ENCODE measurements around the gene ALDH3B2.
"Not testable (repeated sequence)": the region's sequence is repeated elsewhere in the genome, so short reads cannot be mapped to it uniquely, and the experiment has no call there.

The ALDH3B2 gene

GRCh38 chr11:67674442-67674871 is at the start of gene ALDH3B2:
Gene ALDH3B2, minus strand, starts transcription at chr11:67674623. Its CDS starts 7,688 bp downstream, at chr11:67666935.
- H3K4me3 ChIP-seq (ENCODE audit: low read depth in 1 of 2, low read length in 2 of 2): no peak within 1 kb of the TSS
- peaks cover 0 to 9% of the 10 kb centered on the region in 2 donors for H3K27me3 ChIP-seq (ENCODE audit: control insufficient read depth in 1 of 2, insufficient read depth in 2 of 2, low read length in 2 of 2)
- H3K9ac ChIP-seq (ENCODE audit: low read length): no peak within 1 kb of the TSS
- no peaks in the 10 kb centered on the region for H3K36me3 ChIP-seq (ENCODE audit: insufficient read depth, low read length)
- no peak within 1 kb of the TSS for H3K27ac ChIP-seq (ENCODE audit: low read depth, low read length)
- H3K4me1 ChIP-seq (ENCODE audit: insufficient read depth, low read length): no peaks in the 10 kb centered on the region
- no peaks in the 10 kb centered on the region for H3K9me3 ChIP-seq (ENCODE audit: low read length)

GRCh38 chr11:67723036-67723435 is 48.6 kb upstream of the ALDH3B2 start:
- not testable (repeated sequence) for H3K9me3 ChIP-seq (ENCODE audit: low read length); H3K36me3 ChIP-seq (ENCODE audit: insufficient read depth, low read length); H3K4me1 ChIP-seq (ENCODE audit: insufficient read depth, low read length); H3K9ac ChIP-seq (ENCODE audit: low read length); H3K4me3 ChIP-seq (ENCODE audit: low read depth in 1 of 2, low read length in 2 of 2); H3K27me3 ChIP-seq (ENCODE audit: control insufficient read depth in 1 of 2, insufficient read depth in 2 of 2, low read length in 2 of 2); H3K27ac ChIP-seq (ENCODE audit: low read depth, low read length)

DNA sequence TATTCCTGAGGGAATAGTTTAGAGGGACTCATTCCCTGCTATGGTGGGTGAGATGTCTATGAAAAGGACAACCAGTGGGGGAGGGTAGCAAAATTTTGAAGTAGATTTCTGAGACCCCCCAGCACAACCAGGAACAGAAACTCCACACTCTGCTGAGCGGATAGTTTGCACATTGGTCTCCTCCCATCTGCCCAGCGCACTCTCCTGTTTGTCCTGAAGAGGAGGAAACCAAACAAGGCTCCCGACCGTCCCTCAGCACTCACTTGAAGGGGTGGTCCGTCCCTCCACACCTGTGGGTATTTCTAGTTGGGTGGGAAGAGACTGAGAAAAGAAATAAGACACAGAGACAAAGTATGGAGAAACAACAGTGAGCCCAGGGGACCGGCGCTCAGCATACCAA is 41.8 kb upstream of the ALDH3B2 start:
- not testable (repeated sequence) for H3K4me3 ChIP-seq (ENCODE audit: low read depth in 1 of 2, low read length in 2 of 2); H3K27me3 ChIP-seq (ENCODE audit: control insufficient read depth in 1 of 2, insufficient read depth in 2 of 2, low read length in 2 of 2); H3K36me3 ChIP-seq (ENCODE audit: insufficient read depth, low read length); H3K9ac ChIP-seq (ENCODE audit: low read length); H3K9me3 ChIP-seq (ENCODE audit: low read length); H3K27ac ChIP-seq (ENCODE audit: low read depth, low read length); H3K4me1 ChIP-seq (ENCODE audit: insufficient read depth, low read length)

DNA sequence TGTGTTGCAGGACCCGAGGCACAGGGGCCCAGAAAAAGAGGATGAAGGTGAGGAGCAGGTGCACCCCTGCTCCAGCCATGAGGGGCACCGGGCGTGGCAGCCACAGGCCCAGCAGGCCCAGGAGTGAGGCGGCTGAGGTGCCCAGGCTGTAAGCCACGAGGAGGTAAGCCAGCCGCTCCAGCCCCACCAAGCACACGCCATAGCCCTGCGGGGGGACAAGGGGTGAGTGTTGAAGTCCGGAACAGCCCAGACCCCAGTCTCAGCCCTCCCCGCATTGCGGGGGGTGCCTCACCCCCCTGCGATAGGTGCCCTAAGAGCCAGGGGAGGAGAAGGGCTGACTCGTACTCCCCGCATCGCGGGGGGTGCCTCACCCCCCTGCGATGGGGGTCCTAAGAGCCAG is 41.4 kb upstream of the ALDH3B2 start:
- H3K4me1 ChIP-seq (ENCODE audit: insufficient read depth, low read length); H3K36me3 ChIP-seq (ENCODE audit: insufficient read depth, low read length); H3K27me3 ChIP-seq (ENCODE audit: control insufficient read depth in 1 of 2, insufficient read depth in 2 of 2, low read length in 2 of 2); H3K9ac ChIP-seq (ENCODE audit: low read length); H3K27ac ChIP-seq (ENCODE audit: low read depth, low read length); H3K9me3 ChIP-seq (ENCODE audit: low read length); H3K4me3 ChIP-seq (ENCODE audit: low read depth in 1 of 2, low read length in 2 of 2): not testable (repeated sequence)

DNA sequence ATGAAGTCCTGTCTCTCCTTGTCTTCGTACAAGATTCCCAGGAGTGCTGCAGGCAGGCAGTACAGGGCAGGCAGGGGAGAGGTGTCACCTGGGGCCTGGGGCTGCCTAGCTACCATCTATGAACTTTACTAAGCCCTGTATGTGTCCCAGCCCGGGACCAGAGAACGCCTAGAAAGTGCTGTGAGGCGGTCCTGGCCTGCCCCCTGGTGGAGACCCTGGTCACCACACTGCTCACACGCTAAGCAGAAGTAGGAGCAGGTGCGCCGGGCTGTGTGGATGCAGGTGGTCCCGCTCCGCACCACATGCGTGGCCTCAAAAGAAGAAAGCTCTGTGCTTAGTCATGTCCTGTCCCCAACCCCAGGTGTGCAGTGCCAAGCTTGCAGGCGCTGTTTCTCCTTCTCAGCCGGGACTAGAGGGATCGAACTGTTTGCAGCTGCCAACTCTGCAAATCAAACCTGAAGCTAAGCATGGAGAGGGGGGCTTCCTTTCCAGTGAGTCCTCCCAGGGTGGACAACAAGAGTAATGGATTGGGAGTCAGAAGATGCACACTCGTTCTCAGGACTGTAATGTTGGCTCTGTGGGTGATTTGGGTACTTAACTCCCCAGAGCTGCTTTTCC is 39.6 kb upstream of the ALDH3B2 start:
- not testable (repeated sequence) for H3K9me3 ChIP-seq (ENCODE audit: low read length); H3K27me3 ChIP-seq (ENCODE audit: control insufficient read depth in 1 of 2, insufficient read depth in 2 of 2, low read length in 2 of 2); H3K27ac ChIP-seq (ENCODE audit: low read depth, low read length); H3K4me1 ChIP-seq (ENCODE audit: insufficient read depth, low read length); H3K4me3 ChIP-seq (ENCODE audit: low read depth in 1 of 2, low read length in 2 of 2); H3K36me3 ChIP-seq (ENCODE audit: insufficient read depth, low read length); H3K9ac ChIP-seq (ENCODE audit: low read length)

DNA sequence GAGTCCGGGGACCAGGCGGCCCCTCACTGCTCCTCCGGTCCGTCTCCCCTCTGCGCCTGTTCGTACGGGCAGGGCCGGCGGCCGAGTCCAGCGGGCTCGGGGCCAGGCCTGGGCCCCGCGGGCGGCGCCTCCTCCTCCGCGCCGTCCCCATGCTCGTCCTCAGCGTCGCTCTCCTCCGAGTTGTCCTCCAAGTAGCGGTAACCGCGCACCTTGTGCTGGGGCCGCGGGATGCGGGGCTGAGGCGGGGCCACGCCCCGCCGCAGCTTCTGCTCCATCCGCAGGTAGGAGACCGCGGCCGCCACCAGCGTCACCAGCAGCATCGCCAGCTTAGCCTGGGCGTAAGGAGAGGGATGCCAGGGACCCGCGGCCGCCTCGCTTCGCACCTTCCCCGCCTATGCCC is 37.3 kb upstream of the ALDH3B2 start:
- not testable (repeated sequence) for H3K36me3 ChIP-seq (ENCODE audit: insufficient read depth, low read length); H3K27me3 ChIP-seq (ENCODE audit: control insufficient read depth in 1 of 2, insufficient read depth in 2 of 2, low read length in 2 of 2); H3K4me1 ChIP-seq (ENCODE audit: insufficient read depth, low read length); H3K27ac ChIP-seq (ENCODE audit: low read depth, low read length); H3K4me3 ChIP-seq (ENCODE audit: low read depth in 1 of 2, low read length in 2 of 2); H3K9ac ChIP-seq (ENCODE audit: low read length); H3K9me3 ChIP-seq (ENCODE audit: low read length)

- not testable (repeated sequence) for H3K4me3 ChIP-seq (ENCODE audit: low read depth in 1 of 2, low read length in 2 of 2); H3K4me1 ChIP-seq (ENCODE audit: insufficient read depth, low read length)
Observed at GRCh38 chr11:67711212-67711611, 36.8 kb upstream of the ALDH3B2 start.

GRCh38 chr11:67709806-67710205 is 35.4 kb upstream of the ALDH3B2 start:
- not testable (repeated sequence) for H3K4me3 ChIP-seq (ENCODE audit: low read depth in 1 of 2, low read length in 2 of 2); H3K4me1 ChIP-seq (ENCODE audit: insufficient read depth, low read length); H3K9me3 ChIP-seq (ENCODE audit: low read length); H3K27me3 ChIP-seq (ENCODE audit: control insufficient read depth in 1 of 2, insufficient read depth in 2 of 2, low read length in 2 of 2); H3K27ac ChIP-seq (ENCODE audit: low read depth, low read length); H3K36me3 ChIP-seq (ENCODE audit: insufficient read depth, low read length); H3K9ac ChIP-seq (ENCODE audit: low read length)

More at GRCh38 chr11:67711212-67711611, 36.8 kb upstream of the ALDH3B2 start:
- not testable (repeated sequence) for H3K9me3 ChIP-seq (ENCODE audit: low read length); H3K27me3 ChIP-seq (ENCODE audit: control insufficient read depth in 1 of 2, insufficient read depth in 2 of 2, low read length in 2 of 2); H3K9ac ChIP-seq (ENCODE audit: low read length); H3K27ac ChIP-seq (ENCODE audit: low read depth, low read length); H3K36me3 ChIP-seq (ENCODE audit: insufficient read depth, low read length)

- H3K4me3 ChIP-seq (ENCODE audit: low read depth in 1 of 2, low read length in 2 of 2): no peak overlapping the region
- no peaks in the 10 kb centered on the region for H3K36me3 ChIP-seq (ENCODE audit: insufficient read depth, low read length)
- no peaks in the 10 kb centered on the region for H3K9me3 ChIP-seq (ENCODE audit: low read length)
- no peak overlapping the region for H3K27ac ChIP-seq (ENCODE audit: low read depth, low read length)
- no peaks in the 10 kb centered on the region for H3K4me1 ChIP-seq (ENCODE audit: insufficient read depth, low read length)
- no peaks in the 10 kb centered on the region for H3K27me3 ChIP-seq (ENCODE audit: control insufficient read depth in 1 of 2, insufficient read depth in 2 of 2, low read length in 2 of 2)
- no peak overlapping the region for H3K9ac ChIP-seq (ENCODE audit: low read length)
Observed at GRCh38 chr11:67705264-67705663, 30.8 kb upstream of the ALDH3B2 start.

GRCh38 chr11:67704524-67704923 is 30.1 kb upstream of the ALDH3B2 start:
- Histone ChIP-seq H3K36me3 (ENCODE audit: insufficient read depth, low read length) (no peaks in the 10 kb centered on the region), H3K4me3 (ENCODE audit: low read depth in 1 of 2, low read length in 2 of 2) (no peak overlapping the region), H3K4me1 (ENCODE audit: insufficient read depth, low read length) (no peaks in the 10 kb centered on the region), H3K9ac (ENCODE audit: low read length) (no peak overlapping the region), H3K27ac (ENCODE audit: low read depth, low read length) (no peak overlapping the region), H3K27me3 (ENCODE audit: control insufficient read depth in 1 of 2, insufficient read depth in 2 of 2, low read length in 2 of 2) (no peaks in the 10 kb centered on the region), H3K9me3 (ENCODE audit: low read length) (no peaks in the 10 kb centered on the region)

DNA sequence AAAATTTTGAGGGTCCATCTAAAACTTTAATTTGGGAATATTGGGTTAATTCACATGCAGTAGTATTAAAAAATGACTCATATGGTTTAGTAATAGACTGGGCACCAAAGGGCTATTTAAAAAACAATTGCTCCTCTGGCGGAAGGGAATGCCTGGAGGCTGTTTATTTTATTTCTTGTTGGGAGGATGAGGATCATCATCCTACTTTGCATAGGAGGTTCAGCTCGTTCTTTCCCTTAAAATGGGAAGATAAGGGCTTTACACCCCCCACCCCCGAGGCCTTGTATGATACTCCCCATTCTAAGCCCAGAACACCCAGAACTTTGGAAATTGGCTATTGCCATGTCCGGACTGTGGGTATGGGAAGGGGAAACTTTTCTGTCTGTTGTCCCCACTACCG is 29.3 kb upstream of the ALDH3B2 start:
- H3K27me3 ChIP-seq (ENCODE audit: control insufficient read depth in 1 of 2, insufficient read depth in 2 of 2, low read length in 2 of 2); H3K36me3 ChIP-seq (ENCODE audit: insufficient read depth, low read length); H3K4me3 ChIP-seq (ENCODE audit: low read depth in 1 of 2, low read length in 2 of 2); H3K27ac ChIP-seq (ENCODE audit: low read depth, low read length); H3K9me3 ChIP-seq (ENCODE audit: low read length); H3K4me1 ChIP-seq (ENCODE audit: insufficient read depth, low read length); H3K9ac ChIP-seq (ENCODE audit: low read length): not testable (repeated sequence)

- H3K9ac ChIP-seq (ENCODE audit: low read length): no peak overlapping the region
- no peaks in the 10 kb centered on the region for H3K9me3 ChIP-seq (ENCODE audit: low read length)
- no peaks in the 10 kb centered on the region for H3K4me1 ChIP-seq (ENCODE audit: insufficient read depth, low read length)
- no peak overlapping the region for H3K27ac ChIP-seq (ENCODE audit: low read depth, low read length)
- H3K27me3 ChIP-seq (ENCODE audit: control insufficient read depth in 1 of 2, insufficient read depth in 2 of 2, low read length in 2 of 2): no peaks in the 10 kb centered on the region
- H3K36me3 ChIP-seq (ENCODE audit: insufficient read depth, low read length): no peaks in the 10 kb centered on the region
- H3K4me3 ChIP-seq (ENCODE audit: low read depth in 1 of 2, low read length in 2 of 2): no peak overlapping the region
Observed at GRCh38 chr11:67700548-67701262, 26.3 kb upstream of the ALDH3B2 start.

All from muscle layer of colon (tissue), 2 donors.